Activated CD4-positive, alpha-beta memory T cell treated with anti-CD3 and anti-CD28 coated beads for 36 hours (primary cell): ENCODE data around the gene TYRO3. TPM values are rescaled to one million over a fixed set of nuclear protein-coding genes. Genes with fewer than 3 reads are reported as not detected.
A peak's percentile ranks its signal among the peaks of the same experiment; 100 is the strongest.

Experiments
- CTCF ChIA-PET: fragments of 350-600 bp; sonication (Branson Sonifier 250); formaldehyde crosslinking; loops from one replicate; lab custom pipeline; 2021; ENCODE audit warnings: antibody characterized with exemption, inconsistent platforms; lab: Charles Lee
- POLR2A ChIA-PET: fragments of 350-600 bp; sonication (Branson Sonifier 250); formaldehyde crosslinking; loops from one replicate; lab custom pipeline; 2021; ENCODE audit warnings: antibody characterized with exemption; lab: Charles Lee
- DNase-seq: peaks from one replicate; pipeline ENCODE4 v3.0.0-alpha.2; 2020
- H3K27ac Mint-ChIP-seq: one replicate; pipeline ENCODE4 v1.8.0; 2021; ENCODE audit warnings: mixed read lengths
- H3K27me3 Mint-ChIP-seq: one replicate; pipeline ENCODE4 v1.8.0; 2021; ENCODE audit warnings: mixed read lengths
- H3K36me3 Mint-ChIP-seq: one replicate; pipeline ENCODE4 v1.8.0; 2021; ENCODE audit warnings: mixed read lengths
- H3K4me1 Mint-ChIP-seq: one replicate; pipeline ENCODE4 v1.8.0; 2021; ENCODE audit warnings: low read depth, mixed read lengths
- H3K4me3 Mint-ChIP-seq: one replicate; pipeline ENCODE4 v1.8.0; 2021; ENCODE audit warnings: mild to moderate bottlenecking, mixed read lengths
- H3K9me3 Mint-ChIP-seq: one replicate; pipeline ENCODE4 v1.8.0; 2021; ENCODE audit warnings: mixed read lengths
- intact Hi-C: fragments of 100-400 bp; cut with micrococcal nuclease; formaldehyde crosslinking; loops from one replicate; pipeline ENCODE4 v1.15.1; 2023
- total RNA-seq, 2 experiments: library from RNA; stranded (reverse); gene quantifications; one replicate each; pipeline ENCODE4 v1.2.3, GENCODE V29; 2021

Gene TYRO3
- total RNA-seq, 2 experiments from 2014 or later, result 3.1 to 4.3 TPM

DNA sequence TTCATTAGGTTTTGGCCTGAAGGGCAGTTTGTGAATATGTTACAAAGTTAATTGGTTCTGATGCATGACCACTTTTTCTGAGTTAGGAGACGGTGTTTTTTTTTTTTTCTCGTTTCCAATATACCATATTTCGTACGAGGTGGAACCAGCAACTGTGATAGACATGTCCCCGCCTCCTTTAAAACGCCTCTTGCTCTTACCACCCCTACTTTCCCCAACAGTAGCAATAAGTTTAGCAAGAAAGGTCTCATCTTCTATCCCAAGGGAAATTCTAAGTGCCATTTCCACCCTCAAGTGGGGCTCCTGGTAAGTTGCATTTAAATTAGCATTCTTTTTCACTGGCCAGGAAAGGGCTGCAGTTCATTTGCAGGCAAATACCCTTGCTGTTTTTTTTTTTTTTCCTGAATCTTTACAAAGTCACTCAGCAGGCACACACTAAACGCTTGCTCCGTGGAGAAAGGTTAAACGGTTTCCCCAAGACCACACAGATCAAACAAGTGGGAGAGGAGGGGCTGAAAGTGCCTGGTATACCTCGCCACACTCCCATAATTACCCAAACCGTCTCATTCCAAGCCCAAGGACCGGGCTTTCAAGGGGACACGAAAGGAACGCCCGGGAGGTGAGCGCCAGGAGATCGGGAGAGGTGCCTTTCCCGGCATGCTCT is 61.7 kb downstream of the TYRO3 start:
- Mint-ChIP-seq H3K27ac (no peak overlapping the region), H3K27me3 (no peaks in the 10 kb centered on the region), H3K4me3 (peak overlapping the region; percentile 76), H3K4me1 (peaks cover 16% of the 10 kb centered on the region), H3K9me3 (peaks cover 10% of the 10 kb centered on the region), H3K36me3 (peaks cover 2% of the 10 kb centered on the region)
- ChIA-PET POLR2A (interaction anchor here (1.0 to 1.1 kb wide), 2 partner anchors 15 to 39 kb away, joined by 4 to 6 read pairs; partner anchors contain the start of gene MGA), CTCF (interaction anchor here (1.2 to 1.8 kb wide), 2 partner anchors 19 to 40 kb away, joined by 4 to 7 read pairs; partner anchors contain the start of gene MGA)
- no peak for DNase-seq
- intact Hi-C loops, result loop anchor here (1.0 to 5.0 kb wide), 4 partner anchors 40 to 154 kb away; partner anchors contain the start of genes MAPKBP1, MGA and TYRO3

DNA sequence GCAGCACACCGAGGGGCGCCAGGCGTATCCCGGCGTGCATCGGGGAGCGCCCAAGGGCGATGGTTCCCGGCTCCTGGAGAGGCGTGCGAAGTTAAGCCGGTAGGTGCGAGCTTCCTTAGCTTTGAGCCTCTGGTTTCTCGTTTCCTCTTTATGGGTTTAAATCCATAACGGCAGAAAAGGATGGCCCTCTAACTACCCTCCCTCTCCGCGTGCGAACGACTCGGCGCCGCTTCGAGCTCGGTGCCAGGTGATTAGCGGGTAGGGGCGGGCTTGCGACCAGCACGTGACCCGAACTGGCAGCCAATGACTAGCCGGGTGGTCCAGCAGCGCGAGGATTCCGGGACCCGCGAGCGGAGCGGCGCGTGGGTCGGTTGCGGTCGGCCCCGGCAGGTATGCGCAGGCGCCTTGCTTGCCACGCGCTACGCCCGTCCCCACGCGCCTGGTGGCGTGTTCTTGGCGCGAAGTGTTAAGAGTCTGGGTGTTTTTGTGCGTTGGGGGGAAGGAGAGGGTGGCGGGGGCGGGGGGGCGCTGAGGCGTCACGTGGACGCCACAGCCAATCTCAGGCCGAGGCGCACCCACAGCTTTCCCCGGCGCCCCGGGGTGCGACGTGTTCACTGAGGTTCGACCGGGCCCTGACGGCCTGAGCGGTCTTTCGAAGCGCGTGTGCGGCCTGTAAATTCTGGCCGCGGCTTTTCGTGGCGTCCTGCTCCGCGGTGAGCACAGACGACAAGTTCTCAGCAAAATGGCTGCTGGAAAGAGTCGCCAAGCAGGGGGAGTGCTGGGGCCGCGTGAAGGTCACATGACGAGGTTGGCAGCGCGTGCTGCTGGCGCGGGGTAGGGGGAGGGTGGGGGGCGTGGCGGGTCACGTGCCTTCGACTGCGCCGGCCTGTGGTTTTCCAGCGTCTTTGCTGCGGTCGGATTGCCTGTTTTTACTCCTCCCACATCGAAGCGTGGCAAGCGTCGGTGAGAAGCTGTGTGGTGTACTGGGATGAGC is 62.5 kb downstream of the TYRO3 start:
- Mint-ChIP-seq H3K27ac (peak overlapping the region; percentile 69), H3K27me3 (no peaks in the 10 kb centered on the region), H3K4me3 (peak overlapping the region; percentile 76), H3K4me1 (peaks cover 16% of the 10 kb centered on the region), H3K36me3 (peaks cover 2% of the 10 kb centered on the region), H3K9me3 (peaks cover 10% of the 10 kb centered on the region)
- POLR2A ChIA-PET, result interaction anchor here (1.0 to 1.1 kb wide), 2 partner anchors 14 to 39 kb away, joined by 4 to 6 read pairs; partner anchors contain the start of gene MGA
- DNase-seq, result peak; percentile 90
- CTCF ChIA-PET, result interaction anchor here (1.1 to 1.8 kb wide), 3 partner anchors 18 to 39 kb away, joined by 3 to 6 read pairs (median 4); partner anchors contain the start of gene MGA
- intact Hi-C loops, result loop anchor here (1.0 to 5.0 kb wide), 4 partner anchors 39 to 153 kb away; partner anchors contain the start of genes MAPKBP1, MGA and TYRO3

DNA sequence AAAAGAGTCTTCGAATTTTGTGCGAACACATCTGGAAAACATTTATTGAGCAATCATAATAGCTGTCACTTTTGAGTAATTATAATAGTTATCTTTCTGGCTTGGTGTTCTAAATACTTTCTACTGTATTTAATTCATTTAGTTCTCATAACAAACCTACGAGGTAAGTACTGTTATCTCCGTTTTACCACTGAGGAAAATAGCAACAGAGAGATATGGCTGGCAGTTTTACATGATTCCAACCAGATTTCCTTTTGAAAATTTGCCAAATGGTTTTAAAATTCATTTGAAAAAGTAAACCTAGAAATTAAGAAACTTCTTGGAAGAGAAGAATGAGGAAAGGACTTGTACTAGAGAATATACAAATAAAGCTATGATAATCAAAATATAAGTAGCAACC is 63.9 kb downstream of the TYRO3 start:
- ChIA-PET POLR2A (no interaction called here), CTCF (interaction anchor here (1.7 kb wide), 1 partner anchor 19 kb away, joined by 6 read pairs; no protein-coding TSS in a partner anchor)
- H3K4me1 Mint-ChIP-seq, result peaks cover 16% of the 10 kb centered on the region
- H3K9me3 Mint-ChIP-seq, result peaks cover 5% of the 10 kb centered on the region
- no peak overlapping the region for H3K27ac Mint-ChIP-seq
- intact Hi-C loops, result loop anchor here (5.0 kb wide), 1 partner anchor 66 kb away; the partner anchor contains the start of gene TYRO3
- peaks cover 2% of the 10 kb centered on the region for H3K36me3 Mint-ChIP-seq
- no peak overlapping the region for H3K4me3 Mint-ChIP-seq
- no peaks in the 10 kb centered on the region for H3K27me3 Mint-ChIP-seq
- DNase-seq, result no peak

DNA sequence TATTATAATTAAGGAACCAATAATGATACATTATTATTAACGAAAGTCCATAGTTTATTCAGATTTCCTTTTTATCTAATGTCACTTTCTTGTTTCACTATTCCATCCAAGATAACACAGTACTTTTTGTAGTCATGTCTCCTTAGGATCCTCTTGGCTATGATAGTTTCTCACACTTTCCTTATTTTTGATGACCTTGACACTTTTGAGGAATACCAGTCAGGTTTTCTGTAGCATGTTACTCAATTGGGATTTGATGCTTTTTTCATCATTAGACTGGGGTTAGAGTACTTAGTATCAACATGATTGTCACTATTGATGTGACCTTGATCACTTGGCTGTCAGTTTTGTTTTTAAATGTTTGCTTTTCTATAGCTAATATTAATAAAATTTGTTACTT is 68.2 kb downstream of the TYRO3 start:
- no peaks in the 10 kb centered on the region for H3K27me3 Mint-ChIP-seq
- no peaks in the 10 kb centered on the region for H3K9me3 Mint-ChIP-seq
- H3K27ac Mint-ChIP-seq, result no peak overlapping the region
- no peak for DNase-seq
- intact Hi-C loops, result no loop called here
- H3K4me1 Mint-ChIP-seq, result no peaks in the 10 kb centered on the region
- ChIA-PET POLR2A (no interaction called here), CTCF (no interaction called here)
- no peaks in the 10 kb centered on the region for H3K36me3 Mint-ChIP-seq
- H3K4me3 Mint-ChIP-seq, result no peak overlapping the region

DNA sequence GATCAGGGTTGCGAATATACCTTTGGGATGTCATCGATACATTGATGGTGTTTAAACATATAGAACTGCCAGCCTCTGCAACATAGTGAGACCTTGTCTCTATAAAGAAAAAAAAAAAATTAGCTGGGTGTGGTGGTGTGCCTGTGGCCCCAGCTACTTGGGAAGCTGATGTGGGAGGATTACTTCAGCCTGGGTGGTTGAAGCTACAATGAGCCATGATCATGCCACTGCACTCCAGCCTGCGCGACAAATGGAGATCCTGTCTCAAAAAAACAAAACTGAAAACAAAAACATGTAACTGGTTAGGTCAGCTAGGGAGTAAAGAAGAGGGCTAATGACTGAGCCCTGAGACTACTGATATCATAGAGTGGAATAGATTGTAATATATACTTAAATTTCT is 70.5 kb downstream of the TYRO3 start:
- no peaks in the 10 kb centered on the region for H3K36me3 Mint-ChIP-seq
- H3K4me3 Mint-ChIP-seq, result no peak overlapping the region
- H3K4me1 Mint-ChIP-seq, result peaks cover 2% of the 10 kb centered on the region
- H3K9me3 Mint-ChIP-seq, result no peaks in the 10 kb centered on the region
- no peak overlapping the region for H3K27ac Mint-ChIP-seq
- DNase-seq, result no peak
- H3K27me3 Mint-ChIP-seq, result no peaks in the 10 kb centered on the region
- POLR2A ChIA-PET, result no interaction called here
- intact Hi-C loops, result no loop called here
- CTCF ChIA-PET, result interaction anchor here (0.6 kb wide), 1 partner anchor 69 kb away, joined by 3 read pairs; no protein-coding TSS in a partner anchor

DNA sequence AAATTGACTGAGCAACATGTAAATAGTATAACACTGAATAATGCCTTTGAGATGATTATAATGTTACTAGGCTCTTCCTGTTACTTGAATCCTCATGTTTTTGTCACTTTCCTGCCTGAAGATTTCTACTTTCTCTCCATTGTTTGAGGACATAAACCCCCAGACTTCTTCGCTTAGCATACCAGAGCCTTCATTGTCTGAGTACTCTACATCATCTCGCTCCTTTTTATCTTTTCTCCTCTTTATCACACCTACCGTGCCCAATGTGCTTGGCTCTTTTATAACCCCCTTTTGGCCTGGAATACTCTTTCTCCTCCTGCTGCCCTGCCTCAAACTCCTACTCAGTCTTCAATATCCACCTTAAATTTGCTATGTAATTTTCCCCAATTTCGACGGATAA is 70.9 kb downstream of the TYRO3 start:
- no peak for DNase-seq
- Mint-ChIP-seq H3K4me1 (peaks cover 2% of the 10 kb centered on the region), H3K9me3 (no peaks in the 10 kb centered on the region), H3K27ac (no peak overlapping the region), H3K27me3 (no peaks in the 10 kb centered on the region), H3K36me3 (no peaks in the 10 kb centered on the region), H3K4me3 (no peak overlapping the region)
- intact Hi-C loops, result no loop called here
- ChIA-PET POLR2A (no interaction called here), CTCF (interaction anchor here (0.6 to 2.1 kb wide), 2 partner anchors 26 to 69 kb away, joined by 3 to 6 read pairs; no protein-coding TSS in a partner anchor)

DNA sequence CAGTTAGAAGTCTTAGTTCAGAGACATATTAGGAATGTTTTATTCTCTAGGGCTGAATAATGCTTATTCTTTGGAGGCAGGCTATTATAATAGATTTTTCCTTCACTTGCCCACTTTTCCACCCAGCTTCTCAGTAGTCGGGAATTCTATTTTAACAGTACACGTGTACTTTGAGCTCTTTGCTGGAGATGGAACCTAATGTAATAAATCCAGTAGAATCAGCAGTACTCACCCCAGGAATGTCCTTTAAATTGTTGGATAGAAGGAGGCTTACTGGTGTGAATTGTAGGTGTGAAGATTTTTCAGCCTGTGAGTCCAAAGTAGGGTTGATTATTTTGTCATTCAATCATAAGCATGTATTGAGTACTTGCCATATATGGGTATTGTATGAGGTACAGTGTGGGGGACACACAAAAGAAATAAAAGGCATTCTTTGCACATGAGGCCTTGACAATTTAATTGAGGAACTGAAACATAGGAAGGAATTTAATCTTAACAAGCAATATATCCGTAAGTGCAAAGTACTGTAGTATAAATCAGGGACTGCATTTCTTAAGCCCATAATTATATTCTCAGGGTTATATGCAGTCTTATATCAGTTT is 71.7 kb downstream of the TYRO3 start:
- DNase-seq, result no peak
- H3K4me1 Mint-ChIP-seq, result peaks cover 2% of the 10 kb centered on the region
- ChIA-PET POLR2A (no interaction called here), CTCF (interaction anchor here (2.1 kb wide), 1 partner anchor 27 kb away, joined by 6 read pairs; no protein-coding TSS in a partner anchor)
- no peak overlapping the region for H3K27ac Mint-ChIP-seq
- intact Hi-C loops, result no loop called here
- no peaks in the 10 kb centered on the region for H3K36me3 Mint-ChIP-seq
- H3K4me3 Mint-ChIP-seq, result no peak overlapping the region
- H3K27me3 Mint-ChIP-seq, result no peaks in the 10 kb centered on the region
- no peaks in the 10 kb centered on the region for H3K9me3 Mint-ChIP-seq

DNA sequence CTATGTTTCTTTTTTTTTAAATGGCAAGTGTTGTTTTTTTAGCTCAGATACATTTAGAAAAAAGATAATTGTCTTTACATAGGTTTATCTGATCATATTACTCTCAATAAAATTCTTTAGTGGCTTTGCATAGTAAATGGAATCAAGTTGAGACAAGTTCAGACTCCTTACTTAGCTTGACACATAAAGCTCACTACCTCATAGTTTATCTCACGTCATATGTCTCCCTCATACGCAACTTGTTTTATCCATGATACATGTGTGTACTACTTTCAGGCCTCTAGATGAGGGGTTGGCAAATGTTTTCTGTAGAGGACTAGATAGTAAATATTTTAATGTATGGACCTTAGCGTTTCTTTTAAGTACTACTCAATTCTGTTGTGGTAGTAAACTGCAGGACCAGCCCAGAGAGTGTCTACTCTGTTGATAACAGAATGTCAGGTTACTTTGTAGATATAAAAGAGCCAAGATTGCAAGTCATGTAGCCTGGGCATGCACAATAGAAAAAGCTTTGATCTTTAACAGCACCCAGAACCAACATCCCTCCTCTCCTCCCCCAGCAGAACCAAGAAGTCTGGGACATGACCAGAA is 73.0 kb downstream of the TYRO3 start:
- POLR2A ChIA-PET, result no interaction called here
- Mint-ChIP-seq H3K4me3 (no peak overlapping the region), H3K4me1 (peaks cover 2% of the 10 kb centered on the region), H3K36me3 (no peaks in the 10 kb centered on the region), H3K27ac (no peak overlapping the region), H3K27me3 (no peaks in the 10 kb centered on the region), H3K9me3 (no peaks in the 10 kb centered on the region)
- intact Hi-C loops, result no loop called here
- CTCF ChIA-PET, result interaction anchor here (2.1 kb wide), 1 partner anchor 28 kb away, joined by 6 read pairs; no protein-coding TSS in a partner anchor
- no peak for DNase-seq

Other genes starting within 250 kb of the TYRO3 start
- gene OIP5, start 226.6 kb upstream of the TYRO3 start, total RNA-seq, result 10 to 100 TPM; 11.1 to 13.0 TPM
- gene NUSAP1, start 226.3 kb upstream of the TYRO3 start, total RNA-seq, result 100 to 1,000 TPM; 227 TPM
- gene NDUFAF1, start 156.7 kb upstream of the TYRO3 start, total RNA-seq, result 10 to 100 TPM; 21.3 to 22.7 TPM
- gene RTF1, start 142.1 kb upstream of the TYRO3 start, total RNA-seq, result 10 to 100 TPM; 24.9 to 26.2 TPM
- gene ITPKA, start 65.3 kb upstream of the TYRO3 start, total RNA-seq, result 1 to 10 TPM; 3.5 to 4.7 TPM
- under 1 TPM; 0.29 to 0.34 TPM for gene LTK, start 45.4 kb upstream of the TYRO3 start, total RNA-seq
- gene RPAP1, start 15.0 kb upstream of the TYRO3 start, total RNA-seq, result 10 to 100 TPM; 45.0 to 49.9 TPM
- gene MGA, start 101.2 kb downstream of the TYRO3 start, total RNA-seq, result 10 to 100 TPM; 29.6 to 31.4 TPM
- gene MAPKBP1, start 215.3 kb downstream of the TYRO3 start, total RNA-seq, result 10 to 100 TPM; 16.1 to 16.6 TPM